Adrenal gland (tissue), 12 donors: Measurements from ENCODE around the gene TMEM259. TPM values are rescaled to one million over a fixed set of nuclear protein-coding genes. Genes with fewer than 3 reads are reported as not detected.

Source experiments
- DNase-seq, 7 donors: peaks; one replicate each; pipeline ENCODE4 v3.0.0-alpha.2; 2019 to 2020
- H3K27ac ChIP-seq, 5 donors: fragments of 200-600 bp; sonication (generic) in 4 of 5; 1 replicate in 3 of 5; 2 replicates in 2 of 5; pipeline versions ENCODE4 v1.5.1 to v1.8.0; 2016 to 2020; ENCODE audit warnings: mild to moderate bottlenecking in 1 of 5
- H3K27me3 ChIP-seq: fragments of 200-600 bp; 2 replicates; pipeline ENCODE4 v1.8.0; 2021
- H3K36me3 ChIP-seq, 2 donors: fragments of 200-600 bp; replicated peaks in 1 of 2; 1 replicate in 1 of 2; 2 replicates in 1 of 2; pipeline versions ENCODE4 v1.5.1 to v1.8.0; 2018 to 2022
- H3K4me1 ChIP-seq, 2 donors: fragments of 200-600 bp; replicated peaks in 1 of 2; 1 replicate in 1 of 2; 2 replicates in 1 of 2; pipeline versions ENCODE4 v1.5.1 to v1.8.0; 2018 to 2021
- H3K4me3 ChIP-seq, 4 donors: fragments of 200-600 bp; sonication (generic) in 3 of 4; one replicate each; pipeline ENCODE4 v1.5.1; 2016 to 2018
- H3K9me3 ChIP-seq, 3 donors: fragments of 200-600 bp; sonication (generic) in 1 of 3; replicated peaks in 1 of 3; 1 replicate in 2 of 3; 2 replicates in 1 of 3; pipeline versions ENCODE4 v1.5.1 to v1.8.0; 2016 to 2021
- POLR2A ChIP-seq, 2 donors: fragments of 450-650 bp; IDR thresholded peaks; one replicate each; pipeline ENCODE4 v1.6.1; 2017; ENCODE audit warnings: antibody characterized with exemption in 2 of 2, mild to moderate bottlenecking in 2 of 2, moderate library complexity in 1 of 2
- WGBS, 4 donors: extraction: QIAGEN DNeasy Blood & Tissue Kit in 2 of 4; methylation state at CpG; one replicate each; pipeline versions ENCODE4 v1.1.5 to v1.1.7; 2013 to 2017; 5-methylcytosine and 5-hydroxymethylcytosine counted together
- intact Hi-C, 2 donors: fragments of 100-400 bp; cut with DNase I; formaldehyde crosslinking; loops; one replicate each; pipeline versions ENCODE4 v1.14.1 to v1.15.0; 2022 to 2023
- polyA plus RNA-seq, 3 donors: library from polyadenylated mRNA; stranded (reverse); fragments of 200-250 nt in 2 of 3; fragments of 350-450 nt in 1 of 3; fragmentation: Illumina TruSeq in 1 of 3; extraction: RNeasy Lipid Tissue Mini Kit (QIAGEN cat#74804) in 1 of 3; gene quantifications; one replicate each; pipeline ENCODE4 v1.2.3, GENCODE V29; 2013 to 2014
- total RNA-seq, 9 donors: library from RNA; depleted of rRNA in 4 of 9; stranded (reverse); fragments of >200 nt in 4 of 9; fragments of 120-200 nt in 1 of 9; fragmentation: NEBNext Ultra II Directional in 1 of 9; extraction: Animal tissue kit (Norgen Biotek cat#: 25700) in 1 of 9; gene quantifications; one replicate each; pipeline versions ENCODE4 v1.1.0 to v1.2.4, GENCODE V29; 2013 to 2023
- TF ChIP-seq, protein P1 (sequence below), 6 experiments: fragments of 450-650 bp in 4 of 6; fragments of 200-600 bp in 2 of 6; sonication (generic) in 1 of 6; IDR thresholded peaks; 1 replicate in 5 of 6; 2 replicates in 1 of 6; pipeline versions ENCODE4 v1.5.1 to v1.8.0; 2016 to 2021; ENCODE audit warnings: antibody characterized with exemption in 6 of 6, mild to moderate bottlenecking in 2 of 6, moderate library complexity in 1 of 6
- donor health status: healthy with polysubstance abuse.
- donor health status: Bipolar disorder and iron deficiency.
- donor health status: DM: yes; HTN: yes; CAD: no.
- donor health status: DM: no; HTN: no; CAD: no.
- donor health status: DM: no; HTN: no; CAD: no.
- donor health status: DM: yes; HTN: yes; CAD: no.

TMEM259 gene
- total and polyA plus RNA-seq, 12 donors, result 79.4 to 743 (median 202) TPM

DNA sequence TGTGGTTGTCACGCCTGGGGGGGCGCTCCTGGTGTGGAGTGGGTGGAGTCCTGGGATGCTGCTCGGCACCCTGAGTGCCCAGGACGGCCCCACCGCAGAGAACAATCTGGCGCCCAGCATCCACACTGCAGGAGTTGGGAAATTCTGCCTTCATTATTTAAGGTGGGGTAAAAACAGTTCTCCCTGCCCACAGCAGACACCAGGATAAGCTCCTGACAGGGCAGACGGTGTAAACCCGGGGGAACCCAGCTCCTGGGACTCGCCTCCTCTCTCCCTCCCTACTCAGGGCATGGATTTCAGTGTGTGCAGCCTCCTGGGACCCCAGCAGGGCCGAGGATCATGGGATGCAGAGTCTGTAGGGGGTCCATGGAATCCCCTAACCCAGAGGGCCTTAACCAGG, 44.4 kb downstream of the TMEM259 start:
- TF ChIP-seq POLR2A (IDR thresholded peaks at IDR 0.05), result no peak
- TF ChIP-seq, protein P1, sequence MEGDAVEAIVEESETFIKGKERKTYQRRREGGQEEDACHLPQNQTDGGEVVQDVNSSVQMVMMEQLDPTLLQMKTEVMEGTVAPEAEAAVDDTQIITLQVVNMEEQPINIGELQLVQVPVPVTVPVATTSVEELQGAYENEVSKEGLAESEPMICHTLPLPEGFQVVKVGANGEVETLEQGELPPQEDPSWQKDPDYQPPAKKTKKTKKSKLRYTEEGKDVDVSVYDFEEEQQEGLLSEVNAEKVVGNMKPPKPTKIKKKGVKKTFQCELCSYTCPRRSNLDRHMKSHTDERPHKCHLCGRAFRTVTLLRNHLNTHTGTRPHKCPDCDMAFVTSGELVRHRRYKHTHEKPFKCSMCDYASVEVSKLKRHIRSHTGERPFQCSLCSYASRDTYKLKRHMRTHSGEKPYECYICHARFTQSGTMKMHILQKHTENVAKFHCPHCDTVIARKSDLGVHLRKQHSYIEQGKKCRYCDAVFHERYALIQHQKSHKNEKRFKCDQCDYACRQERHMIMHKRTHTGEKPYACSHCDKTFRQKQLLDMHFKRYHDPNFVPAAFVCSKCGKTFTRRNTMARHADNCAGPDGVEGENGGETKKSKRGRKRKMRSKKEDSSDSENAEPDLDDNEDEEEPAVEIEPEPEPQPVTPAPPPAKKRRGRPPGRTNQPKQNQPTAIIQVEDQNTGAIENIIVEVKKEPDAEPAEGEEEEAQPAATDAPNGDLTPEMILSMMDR (IDR thresholded peaks at IDR 0.05), result no peak
- Histone ChIP-seq H3K4me1 (no peaks in the 10 kb centered on the region), H3K36me3 (peaks cover 0 to 5% of the 10 kb centered on the region in 2 donors), H3K27ac (no peak overlapping the region), H3K27me3 (no peaks in the 10 kb centered on the region), H3K4me3 (no peak overlapping the region), H3K9me3 (no peaks in the 10 kb centered on the region)
- no peak for DNase-seq
- 69 to 100% (median 84%) methylated on average over 3 to 10 of the region's 10 CpGs for WGBS, 4 donors
- intact Hi-C loops, result loop anchor here in 1 of 2 donors (10.0 kb wide), 1 partner anchor 212 kb away; no protein-coding TSS in a partner anchor

DNA sequence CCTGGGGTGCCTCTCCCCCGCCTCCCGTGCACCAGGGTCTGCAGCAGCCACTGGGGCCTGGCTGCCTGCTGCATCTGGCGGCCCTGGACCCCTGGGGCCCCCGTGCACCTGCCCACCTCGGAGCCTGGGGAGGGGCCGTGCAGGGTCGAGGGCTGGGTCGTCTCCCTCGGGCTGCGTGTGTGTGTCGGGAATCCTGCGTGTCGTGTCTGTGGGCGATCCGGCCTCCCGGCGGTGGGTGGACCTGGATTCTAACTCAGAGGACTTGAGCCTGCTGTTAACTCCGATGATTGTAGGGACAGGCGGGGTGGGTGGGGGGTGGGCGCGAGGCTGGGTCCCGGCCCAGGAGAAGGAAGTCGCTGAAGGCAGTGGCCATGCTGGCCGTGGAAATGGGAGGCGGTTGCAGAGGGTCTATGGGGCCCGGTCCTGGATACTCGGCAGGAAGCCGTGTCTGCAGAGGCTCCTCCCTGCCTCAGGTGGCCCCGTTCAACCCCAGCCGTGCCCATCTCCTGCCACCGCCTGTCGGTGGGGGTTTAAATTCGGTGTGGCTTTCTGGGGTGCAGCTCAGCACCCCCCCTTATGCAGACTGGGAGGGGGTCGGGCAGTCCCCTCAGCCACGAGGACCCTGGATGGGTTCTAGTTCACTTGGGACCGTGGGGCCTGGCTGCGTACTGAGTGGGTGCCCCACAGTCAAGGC, 46.2 kb downstream of the TMEM259 start:
- no peak for DNase-seq
- Histone ChIP-seq H3K4me3 (no peak overlapping the region), H3K27ac (no peak overlapping the region), H3K4me1 (no peaks in the 10 kb centered on the region), H3K27me3 (no peaks in the 10 kb centered on the region), H3K36me3 (peaks cover 0 to 19% of the 10 kb centered on the region in 2 donors), H3K9me3 (no peaks in the 10 kb centered on the region)
- WGBS, 4 donors, result 57 to 100% (median 82%) methylated on average over 3 to 37 of the region's 37 CpGs
- TF ChIP-seq, protein P1 (IDR thresholded peaks at IDR 0.05), result no peak
- TF ChIP-seq POLR2A (IDR thresholded peaks at IDR 0.05), result no peak
- intact Hi-C loops, result loop anchor here in 1 of 2 donors (10.0 kb wide), 1 partner anchor 210 kb away; no protein-coding TSS in a partner anchor

DNA sequence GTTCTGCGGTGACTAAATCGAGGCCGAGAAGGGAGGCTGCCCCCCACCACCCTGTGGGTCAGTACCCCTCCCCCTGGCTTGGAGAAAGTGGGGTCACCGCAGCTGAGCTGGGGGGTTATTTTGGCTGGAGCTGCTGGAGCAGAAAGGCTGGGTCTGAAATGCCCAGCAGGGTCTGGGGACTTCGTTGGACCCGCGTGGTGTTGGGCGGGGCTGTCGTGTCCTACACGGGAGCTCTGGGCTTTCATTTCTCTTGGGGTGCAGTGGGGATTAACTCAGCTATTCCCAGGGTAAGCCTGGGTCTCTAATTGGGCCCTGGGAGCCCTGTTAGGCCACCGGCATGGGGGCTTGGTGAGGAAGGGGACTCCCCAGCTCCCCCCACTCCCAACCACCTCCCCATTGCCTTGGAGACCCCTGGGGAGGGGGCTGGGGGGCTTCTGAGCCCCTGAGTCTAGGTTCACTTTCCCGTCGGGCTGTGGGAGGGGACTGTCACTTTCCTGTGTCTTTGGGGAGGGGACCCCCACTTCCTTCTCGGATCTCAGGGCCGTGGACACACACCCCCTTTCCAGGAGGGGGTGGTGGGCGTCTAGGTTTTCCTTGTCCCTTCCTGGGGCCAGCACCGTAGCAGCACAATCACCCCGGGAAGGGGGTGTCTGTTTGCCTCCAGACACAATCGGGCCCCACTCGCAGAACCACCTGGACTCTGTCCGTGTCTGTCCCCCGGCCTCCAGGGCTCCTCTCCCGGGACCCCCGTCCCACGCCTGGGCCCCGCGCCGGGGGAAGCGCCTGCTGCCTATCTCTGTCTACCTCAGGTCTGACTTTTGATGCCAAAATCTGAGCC, 47.0 kb downstream of the TMEM259 start:
- H3K36me3 ChIP-seq, result peaks cover 0 to 26% of the 10 kb centered on the region in 2 donors
- TF ChIP-seq, protein P1 (IDR thresholded peaks at IDR 0.05), result no peak
- no peak for TF ChIP-seq POLR2A (IDR thresholded peaks at IDR 0.05)
- intact Hi-C loops, result loop anchor here in 1 of 2 donors (10.0 kb wide), 1 partner anchor 209 kb away; no protein-coding TSS in a partner anchor
- H3K27ac ChIP-seq, result no peak overlapping the region
- no peak overlapping the region for H3K4me3 ChIP-seq
- no peak for DNase-seq
- WGBS, 4 donors, result 80 to 86% (median 85%) methylated on average over 9 to 29 of the region's 29 CpGs
- H3K9me3 ChIP-seq, result no peaks in the 10 kb centered on the region
- no peaks in the 10 kb centered on the region for H3K27me3 ChIP-seq
- H3K4me1 ChIP-seq, result no peaks in the 10 kb centered on the region

DNA sequence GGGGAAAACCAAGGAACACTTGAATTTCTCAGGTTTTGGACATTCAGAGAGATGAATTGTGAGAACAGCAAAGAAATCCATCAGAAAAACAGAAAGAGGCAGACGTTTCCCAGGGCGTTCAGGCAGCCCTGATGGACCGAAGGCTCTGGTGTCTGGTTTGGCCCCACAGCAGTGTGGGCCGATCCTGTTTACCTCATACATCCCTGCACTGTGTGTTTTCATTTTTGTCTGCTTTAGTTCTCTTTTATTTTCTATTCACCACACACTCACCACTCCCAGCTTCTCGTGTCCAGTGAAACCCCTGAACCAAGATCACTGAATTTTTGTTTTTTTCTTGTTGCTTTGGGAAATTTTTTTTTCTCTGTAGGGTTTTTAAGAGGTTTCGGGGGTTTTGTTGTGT, 48.6 kb downstream of the TMEM259 start:
- Histone ChIP-seq H3K27me3 (no peaks in the 10 kb centered on the region), H3K9me3 (no peaks in the 10 kb centered on the region), H3K36me3 (peaks cover 0 to 36% of the 10 kb centered on the region in 2 donors), H3K4me1 (no peaks in the 10 kb centered on the region), H3K4me3 (no peak overlapping the region), H3K27ac (no peak overlapping the region)
- DNase-seq, result no peak
- intact Hi-C loops, result loop anchor here in 1 of 2 donors (10.0 kb wide), 1 partner anchor 207 kb away; no protein-coding TSS in a partner anchor
- TF ChIP-seq, protein P1 (IDR thresholded peaks at IDR 0.05), result no peak
- TF ChIP-seq POLR2A (IDR thresholded peaks at IDR 0.05), result no peak
- WGBS, 4 donors, result 94 to 99% (median 97%) methylated on average over 6 of the region's 6 CpGs
